Small intestine (tissue), 7 donors: ENCODE measurements around the gene SDHB. TPM values are rescaled to one million over a fixed set of nuclear protein-coding genes. Genes with fewer than 3 reads are reported as not detected.

Experiments
- DNase-seq, 2 donors: peaks; one replicate each; pipeline versions ENCODE4 v3.0.0 to v3.0.0-alpha.2; 2013
- FAIRE-seq: peaks from 2 replicates; lab custom pipeline; 2012; peaks lifted over from hg19 to GRCh38; lab: Jason Lieb, UNC
- H3K27ac ChIP-seq, 3 donors: one replicate each; pipeline ENCODE4 v1.5.1; 2013; ENCODE audit warnings: low read length in 2 of 3, mild to moderate bottlenecking in 2 of 3, control low read depth in 1 of 3, inconsistent platforms in 1 of 3, low read depth in 1 of 3, moderate library complexity in 1 of 3
- H3K27me3 ChIP-seq, 3 donors: one replicate each; pipeline ENCODE4 v1.6.1; 2013; ENCODE audit warnings: low read length in 3 of 3, inconsistent platforms in 1 of 3; ENCODE audit not compliant: control insufficient read depth in 3 of 3, insufficient read depth in 3 of 3
- H3K36me3 ChIP-seq, 3 donors: one replicate each; pipeline ENCODE4 v1.6.1; 2013; ENCODE audit warnings: low read length in 3 of 3, inconsistent platforms in 1 of 3, low read depth in 1 of 3, mild to moderate bottlenecking in 1 of 3, moderate library complexity in 1 of 3; ENCODE audit not compliant: control insufficient read depth in 3 of 3, insufficient read depth in 2 of 3
- H3K4me1 ChIP-seq, 3 donors: one replicate each; pipeline ENCODE4 v1.6.1; 2013; ENCODE audit warnings: low read length in 2 of 3, inconsistent platforms in 1 of 3, low read depth in 1 of 3, mild to moderate bottlenecking in 1 of 3, moderate library complexity in 1 of 3; ENCODE audit not compliant: control insufficient read depth in 3 of 3, insufficient read depth in 2 of 3
- H3K4me3 ChIP-seq, 3 donors: one replicate each; pipeline ENCODE4 v1.5.1; 2013; ENCODE audit warnings: low read length in 3 of 3, control low read depth in 1 of 3, inconsistent platforms in 1 of 3, low read depth in 1 of 3, mild to moderate bottlenecking in 1 of 3, moderate library complexity in 1 of 3
- H3K9me3 ChIP-seq, 2 donors: one replicate each; pipeline ENCODE4 v1.6.1; 2013; ENCODE audit warnings: low read depth in 1 of 2, low read length in 1 of 2; ENCODE audit not compliant: control insufficient read depth in 2 of 2, insufficient read depth in 1 of 2
- WGBS, 3 donors: extraction: QIAGEN DNeasy Blood & Tissue Kit; methylation state at CpG; one replicate each; pipeline ENCODE4 v1.1.7; 2013; 5-methylcytosine and 5-hydroxymethylcytosine counted together
- polyA plus RNA-seq, 4 donors: library from polyadenylated mRNA; stranded (reverse) in 3 of 4; unstranded in 1 of 4; fragments of 200-250 nt in 3 of 4; fragments of 120-200 nt in 1 of 4; gene quantifications; one replicate each; pipeline versions ENCODE4 v1.2.1 to v1.2.3, GENCODE V29; 2013
- donor health status: healthy with polysubstance abuse.
- donor health status: control.
- donor health status: control.
- donor health status: Bipolar disorder and iron deficiency.
- donor health status: healthy.

Gene SDHB
- polyA plus RNA-seq, 4 donors, result 145 to 380 (median 224) TPM

DNA sequence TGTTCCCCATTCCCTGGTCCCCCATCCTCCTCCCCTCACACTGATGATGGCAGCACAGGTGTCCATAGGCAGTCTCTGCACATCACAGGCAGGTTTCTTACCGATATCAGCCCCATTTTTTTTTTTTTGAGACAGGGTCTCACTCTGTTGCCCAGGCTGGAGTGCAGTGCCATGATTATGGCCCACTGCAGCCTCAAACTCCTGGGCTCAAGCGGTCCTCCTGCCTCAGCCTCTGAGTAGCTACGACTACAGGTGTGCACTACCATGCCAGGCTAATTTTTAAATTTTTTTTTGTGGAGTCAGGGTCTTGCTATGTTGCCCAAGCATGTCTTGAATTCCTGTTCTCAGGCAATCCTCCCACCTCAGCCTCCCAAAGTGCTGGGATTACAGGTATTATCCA, 28.9 kb upstream of the SDHB start:
- Histone ChIP-seq H3K9me3 (peaks cover 0 to 4% of the 10 kb centered on the region in 2 donors), H3K4me3 (no peak overlapping the region), H3K27ac (no peak overlapping the region), H3K36me3 (peaks cover 0 to 13% (median 0%) of the 10 kb centered on the region in 3 donors), H3K27me3 (no peaks in the 10 kb centered on the region), H3K4me1 (no peaks in the 10 kb centered on the region)
- DNase-seq (no peak), FAIRE-seq (no peak)
- 88 to 94% (median 90%) methylated on average over 3 of the region's 3 CpGs for WGBS, 3 donors

DNA sequence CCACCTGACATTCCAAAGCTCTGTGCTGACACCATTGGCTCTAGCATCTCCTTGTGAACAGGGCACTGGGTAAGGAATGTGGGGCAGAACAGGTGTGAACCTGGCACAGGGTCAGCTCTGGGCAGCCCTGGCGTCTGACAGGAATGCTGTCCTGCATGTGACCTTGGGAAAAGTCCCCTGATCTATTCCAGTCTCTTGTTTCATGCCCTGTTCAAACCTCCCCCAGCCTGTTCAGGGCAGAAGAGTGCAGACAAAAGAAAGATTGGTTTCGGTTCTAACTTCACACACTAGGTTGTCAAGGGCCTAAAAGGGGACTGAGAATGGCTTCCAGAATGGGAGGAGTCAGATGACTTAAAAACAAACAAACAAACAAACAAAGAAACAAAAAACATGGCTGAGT, 27.6 kb upstream of the SDHB start:
- Histone ChIP-seq H3K27ac (no peak overlapping the region), H3K9me3 (peaks cover 0 to 4% of the 10 kb centered on the region in 2 donors), H3K27me3 (no peaks in the 10 kb centered on the region), H3K4me3 (no peak overlapping the region), H3K36me3 (peaks cover 0 to 16% (median 0%) of the 10 kb centered on the region in 3 donors), H3K4me1 (no peaks in the 10 kb centered on the region)
- WGBS, 3 donors, result 45 to 79% (median 62%) methylated on average over 2 of the region's 2 CpGs
- FAIRE-seq (no peak), DNase-seq (no peak)

DNA sequence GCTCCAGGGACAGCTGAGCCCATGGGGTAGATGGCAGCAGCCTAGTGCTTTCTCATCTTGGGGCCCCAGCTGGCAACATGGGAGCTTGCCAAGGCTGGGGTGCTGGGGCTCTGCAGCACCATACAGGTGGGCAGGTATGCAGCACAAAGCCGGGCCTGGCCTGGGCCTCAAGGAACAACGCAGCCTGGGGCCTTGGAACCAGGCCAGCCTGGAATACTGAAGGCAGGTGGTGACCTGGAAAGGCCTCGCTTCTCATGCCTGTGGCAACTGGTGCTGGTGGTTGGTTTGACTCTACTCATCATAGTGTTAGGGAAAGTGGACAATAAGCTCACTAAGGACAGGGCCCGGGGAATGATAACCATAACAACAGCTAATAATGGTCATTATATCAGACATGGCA, 27.0 kb upstream of the SDHB start:
- no peak overlapping the region for H3K27ac ChIP-seq
- DNase-seq (no peak), FAIRE-seq (no peak)
- H3K4me1 ChIP-seq, result no peaks in the 10 kb centered on the region
- WGBS, 3 donors, result 33 to 72% (median 40%) methylated on average over 4 of the region's 4 CpGs
- no peaks in the 10 kb centered on the region for H3K27me3 ChIP-seq
- peaks cover 0 to 16% (median 0%) of the 10 kb centered on the region in 3 donors for H3K36me3 ChIP-seq
- H3K9me3 ChIP-seq, result peaks cover 0 to 4% of the 10 kb centered on the region in 2 donors
- H3K4me3 ChIP-seq, result no peak overlapping the region

DNA sequence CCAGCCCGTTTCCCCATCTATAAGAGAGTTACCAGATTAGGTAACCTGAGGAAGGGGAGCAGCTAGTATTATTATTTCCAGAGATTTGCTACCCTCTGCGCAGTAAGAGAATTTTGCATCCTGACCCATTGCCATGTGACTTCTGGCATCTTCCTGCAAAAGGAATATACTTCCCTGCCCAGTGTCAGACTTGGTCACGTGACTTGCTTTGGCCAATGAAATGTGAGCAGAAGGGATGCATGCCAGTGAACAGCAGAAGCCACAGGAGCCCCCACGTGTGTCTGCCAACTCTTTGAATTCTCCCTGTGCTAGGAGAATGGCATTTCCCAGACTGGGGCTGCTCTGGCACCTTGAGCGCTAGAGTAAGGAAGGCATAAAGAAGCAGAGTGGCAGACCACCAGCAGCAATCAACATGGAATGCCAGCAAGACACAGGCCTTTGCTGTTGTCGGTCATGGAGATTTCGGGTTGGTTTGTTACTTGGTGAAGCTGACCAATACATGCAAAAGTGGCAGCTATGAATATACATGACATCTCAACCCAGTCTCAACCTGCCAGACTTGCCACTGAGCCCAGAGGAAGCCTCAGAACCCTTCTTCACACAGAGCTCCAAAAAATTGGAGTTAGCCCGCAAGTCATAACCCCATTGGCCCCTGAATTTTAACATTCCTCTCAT, 26.4 kb upstream of the SDHB start:
- no peaks in the 10 kb centered on the region for H3K4me1 ChIP-seq
- DNase-seq (no peak), FAIRE-seq (no peak)
- peaks cover 0 to 4% of the 10 kb centered on the region in 2 donors for H3K9me3 ChIP-seq
- H3K27me3 ChIP-seq, result no peaks in the 10 kb centered on the region
- 85 to 90% (median 87%) methylated on average over 8 of the region's 8 CpGs for WGBS, 3 donors
- no peak overlapping the region for H3K4me3 ChIP-seq
- H3K36me3 ChIP-seq, result peaks cover 0 to 16% (median 0%) of the 10 kb centered on the region in 3 donors
- no peak overlapping the region for H3K27ac ChIP-seq

DNA sequence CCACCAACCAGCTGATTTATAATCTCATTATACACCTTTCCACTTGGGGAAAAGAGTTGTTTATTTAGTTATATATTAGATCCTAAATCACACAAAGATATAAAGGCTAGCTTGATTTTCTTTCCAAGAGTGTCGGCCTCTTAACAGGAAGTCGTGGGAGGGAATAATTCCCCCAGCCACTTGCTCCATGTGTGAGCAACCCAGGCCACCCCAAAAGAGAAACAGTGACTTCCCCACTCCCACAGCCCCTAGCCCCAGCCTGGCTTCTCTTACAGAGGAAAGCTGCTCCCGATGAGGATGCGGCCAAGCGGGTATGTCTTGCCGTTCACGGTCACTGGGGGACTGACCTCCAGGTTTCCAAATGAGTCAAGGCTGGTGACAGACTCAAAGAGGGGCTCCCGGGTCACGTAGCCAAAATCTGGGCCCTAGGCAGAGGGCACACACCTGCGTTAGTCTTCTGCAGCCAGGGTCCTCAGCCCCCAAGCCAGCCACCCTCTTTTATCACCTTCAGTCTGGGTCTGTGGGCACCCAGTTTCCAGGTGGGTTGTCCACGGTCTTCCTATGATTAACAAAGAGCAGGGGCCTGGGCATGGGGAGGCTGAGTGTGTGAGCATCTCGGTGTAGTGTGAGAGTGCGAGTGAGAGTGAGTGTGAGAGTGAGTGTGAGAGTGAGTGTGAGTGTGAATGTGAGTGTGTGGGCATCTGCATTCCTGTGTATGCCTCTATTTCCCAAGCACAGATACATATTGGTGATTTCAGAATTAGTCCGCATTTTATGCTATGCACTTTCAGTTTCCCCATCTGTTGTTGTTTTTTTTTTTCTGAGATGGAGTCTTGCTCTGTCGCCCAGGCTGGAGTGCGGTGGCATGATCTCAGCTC, 25.4 kb upstream of the SDHB start:
- Histone ChIP-seq H3K27ac (no peak overlapping the region), H3K36me3 (peaks cover 0 to 14% (median 0%) of the 10 kb centered on the region in 3 donors), H3K27me3 (no peaks in the 10 kb centered on the region), H3K4me1 (no peaks in the 10 kb centered on the region), H3K4me3 (no peak overlapping the region), H3K9me3 (peaks cover 0 to 4% of the 10 kb centered on the region in 2 donors)
- no peak for DNase-seq
- WGBS, 3 donors, result 86 to 88% (median 87%) methylated on average over 16 of the region's 16 CpGs
- no peak for FAIRE-seq

DNA sequence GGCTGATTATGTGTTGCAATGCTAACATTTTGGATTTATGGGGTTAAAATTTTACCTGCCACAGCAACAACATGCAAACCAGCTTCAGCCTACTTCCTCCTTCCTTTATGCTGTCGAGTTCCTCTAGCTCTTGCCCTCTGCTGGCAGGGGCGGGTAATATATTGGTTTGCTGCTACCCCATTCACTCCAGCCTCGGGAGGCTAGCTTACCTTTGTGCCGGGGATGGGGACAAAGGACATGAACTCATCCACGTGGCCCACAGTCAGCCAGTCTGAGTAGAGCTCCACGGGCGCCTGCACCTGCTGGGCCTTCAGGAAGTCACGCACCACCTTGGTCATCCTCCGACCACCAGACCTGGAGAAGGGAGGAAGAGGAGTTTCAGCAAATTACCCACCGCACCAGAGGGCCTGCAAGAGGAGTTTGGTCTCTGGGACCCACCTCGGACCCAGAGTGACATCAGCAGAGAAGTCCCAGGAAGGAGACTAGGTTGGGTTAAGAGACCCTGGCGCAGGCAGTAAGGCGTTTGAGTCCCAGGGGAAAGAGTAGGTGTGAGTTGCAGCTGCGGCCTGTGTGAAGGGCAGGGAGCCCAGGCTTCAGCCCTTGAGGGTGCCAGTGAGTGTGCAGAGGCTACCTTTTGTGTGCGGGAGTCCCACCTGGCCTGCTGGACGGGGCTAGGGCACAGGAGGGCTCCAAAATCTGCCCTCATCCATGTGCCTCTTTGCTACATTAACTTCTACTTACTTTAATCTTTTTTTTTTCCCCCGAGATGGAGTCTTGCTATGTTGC, 21.8 kb upstream of the SDHB start:
- no peaks in the 10 kb centered on the region for H3K4me1 ChIP-seq
- WGBS, 3 donors, result 63 to 71% (median 68%) methylated on average over 17 of the region's 17 CpGs
- no peak overlapping the region for H3K27ac ChIP-seq
- peaks cover 0 to 9% (median 0%) of the 10 kb centered on the region in 3 donors for H3K36me3 ChIP-seq
- FAIRE-seq, result no peak
- no peaks in the 10 kb centered on the region for H3K27me3 ChIP-seq
- H3K4me3 ChIP-seq, result no peak overlapping the region
- peaks cover 0 to 4% of the 10 kb centered on the region in 2 donors for H3K9me3 ChIP-seq
- peak in 1 of 2 donors; percentile 57 for DNase-seq

DNA sequence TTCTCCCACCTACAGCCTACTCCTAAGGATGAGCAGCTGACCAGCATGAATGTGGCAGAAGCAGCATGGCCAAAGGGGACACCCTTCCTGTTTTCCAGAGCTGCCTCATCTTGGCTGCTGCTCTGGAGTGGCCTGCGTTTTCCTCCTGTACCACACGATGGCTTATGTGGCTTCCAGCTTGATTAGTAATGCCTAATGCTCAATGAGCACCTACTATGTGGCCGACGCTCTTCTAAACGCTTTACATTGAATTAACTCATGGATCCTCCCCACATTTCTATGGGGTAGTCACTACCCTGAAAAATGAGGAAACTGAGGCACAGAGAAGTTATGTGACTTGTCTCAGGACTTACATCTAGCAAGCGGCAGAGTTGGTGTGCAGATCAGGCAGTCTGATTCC, 18.0 kb upstream of the SDHB start:
- Histone ChIP-seq H3K27me3 (no peaks in the 10 kb centered on the region), H3K36me3 (peaks cover 0 to 9% (median 0%) of the 10 kb centered on the region in 3 donors), H3K4me1 (no peaks in the 10 kb centered on the region), H3K4me3 (no peak overlapping the region), H3K27ac (no peak overlapping the region), H3K9me3 (no peaks in the 10 kb centered on the region)
- FAIRE-seq, result no peak
- no peak for DNase-seq
- WGBS, 3 donors, result 79 to 87% (median 82%) methylated on average over 6 of the region's 6 CpGs

DNA sequence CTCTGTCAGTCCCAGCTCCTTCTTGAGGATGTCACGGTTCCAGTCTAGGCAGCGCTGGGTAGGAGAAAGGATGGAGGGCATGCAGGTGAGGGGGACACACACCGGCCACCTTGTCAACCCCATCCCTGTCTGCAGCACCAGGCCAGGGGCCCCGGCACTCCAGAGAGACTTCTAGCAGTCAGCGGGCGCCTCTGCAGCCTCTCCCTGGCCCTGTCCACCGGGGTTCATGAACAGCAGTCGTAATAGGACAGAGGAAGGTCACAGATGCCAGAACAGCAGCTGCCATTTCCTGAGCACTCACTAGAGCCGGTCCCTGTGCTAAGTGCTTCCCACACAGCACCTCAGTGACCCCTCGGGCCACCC, 16.3 kb upstream of the SDHB start:
- Histone ChIP-seq H3K27ac (no peak overlapping the region), H3K36me3 (peaks cover 0 to 9% (median 0%) of the 10 kb centered on the region in 3 donors), H3K4me3 (no peak overlapping the region), H3K9me3 (peaks cover 0 to 3% of the 10 kb centered on the region in 2 donors), H3K4me1 (no peaks in the 10 kb centered on the region), H3K27me3 (no peaks in the 10 kb centered on the region)
- DNase-seq (no peak), FAIRE-seq (no peak)
- 73 to 77% (median 74%) methylated on average over 10 of the region's 10 CpGs for WGBS, 3 donors
